DND-41 (cell line): ENCODE data around the gene DENND4B.

Source experiments
- ATAC-seq: fragments of 200-7000 bp; cut with Tn5 transposase; 3 replicates; pipeline ENCODE4 v1.9.1; 2021; ENCODE audit warnings: low read depth; ENCODE audit not compliant: insufficient read depth
- DNase-seq: peaks from one replicate; pipeline ENCODE4 v3.0.0-alpha.2; 2020
- H2AFZ ChIP-seq: 2 replicates; pipeline ENCODE4 v1.6.0; 2012; ENCODE audit warnings: low read depth, low read length
- H3K27ac ChIP-seq: 2 replicates; pipeline ENCODE4 v1.5.1; 2012; ENCODE audit warnings: low read length, inconsistent platforms
- H3K27me3 ChIP-seq: fragments of 200-600 bp; sonication (generic); 2 replicates; pipeline ENCODE4 v1.6.0; 2012; ENCODE audit warnings: low read length, mild to moderate bottlenecking, inconsistent platforms; ENCODE audit not compliant: insufficient read depth, poor library complexity
- H3K36me3 ChIP-seq: 2 replicates; pipeline ENCODE4 v1.5.1; 2012; ENCODE audit warnings: low read length, inconsistent platforms; ENCODE audit not compliant: insufficient read depth
- H3K4me1 ChIP-seq: 2 replicates; pipeline ENCODE4 v1.5.1; 2012; ENCODE audit warnings: mild to moderate bottlenecking, low read length; ENCODE audit not compliant: insufficient read depth
- H3K4me2 ChIP-seq: 2 replicates; pipeline ENCODE4 v1.6.0; 2012; ENCODE audit warnings: mild to moderate bottlenecking, moderate library complexity, low read length, inconsistent platforms; ENCODE audit not compliant: insufficient read depth
- H3K4me3 ChIP-seq, 2 experiments: fragments of 200-600 bp in 1 of 2; shearing (Covaris generic) in 1 of 2; 2 replicates each; pipeline ENCODE4 v1.5.1; 2012 to 2016; ENCODE audit warnings: inconsistent platforms in 2 of 2, low read length in 2 of 2, mild to moderate bottlenecking in 2 of 2, low read depth in 1 of 2, moderate library complexity in 1 of 2
- H3K79me2 ChIP-seq: 2 replicates; pipeline ENCODE4 v1.6.0; 2012; ENCODE audit warnings: low read length, inconsistent platforms; ENCODE audit not compliant: insufficient read depth
- H3K9ac ChIP-seq: 2 replicates; pipeline ENCODE4 v1.6.0; 2012; ENCODE audit warnings: low read depth, mild to moderate bottlenecking, inconsistent platforms, low read length, moderate library complexity
- H3K9me3 ChIP-seq: 2 replicates; pipeline ENCODE4 v1.5.1; 2012; ENCODE audit warnings: low read length, moderate library complexity, mild to moderate bottlenecking, inconsistent platforms; ENCODE audit not compliant: insufficient read depth, severe bottlenecking
- H4K20me1 ChIP-seq: 2 replicates; pipeline ENCODE4 v1.6.0; 2012; ENCODE audit warnings: low read length; ENCODE audit not compliant: insufficient read depth
- EZH2 ChIP-seq: IDR thresholded peaks from 3 replicates; pipeline ENCODE4 v1.6.1; 2012; ENCODE audit warnings: borderline replicate concordance, low read depth, mild to moderate bottlenecking, moderate library complexity, low read length, inconsistent platforms; ENCODE audit not compliant: severe bottlenecking
- TF ChIP-seq, protein P1 (sequence below): IDR thresholded peaks from 2 replicates; pipeline ENCODE4 v1.5.1; 2012; ENCODE audit warnings: borderline replicate concordance, low read length, moderate library complexity, mild to moderate bottlenecking; ENCODE audit not compliant: poor library complexity, severe bottlenecking; ENCODE audit errors: extremely low read depth

DENND4B gene

DNA sequence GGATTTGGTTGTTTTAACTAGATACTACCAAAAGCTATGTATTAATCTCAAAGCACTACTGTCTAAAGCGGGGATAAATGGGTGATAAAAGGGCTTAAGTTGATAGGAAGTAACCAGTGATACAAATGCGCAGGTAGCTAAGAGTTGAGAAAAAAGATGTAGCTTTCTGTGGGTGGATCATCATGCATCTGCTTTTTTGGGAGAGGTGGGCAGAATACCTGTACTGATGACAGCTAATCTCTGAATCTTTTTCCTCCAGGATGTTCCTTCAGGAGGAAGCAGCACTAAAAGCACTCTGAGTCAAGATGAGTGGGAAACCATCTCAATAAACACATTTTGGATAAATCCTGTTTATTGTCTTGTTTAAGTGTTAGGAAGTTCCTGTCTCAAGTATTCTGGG is 45.3 kb upstream of the DENND4B start:
- Histone ChIP-seq H3K9me3 (no peaks in the 10 kb centered on the region), H3K9ac (peak overlapping the region; percentile 63), H2AFZ (no peak overlapping the region), H4K20me1 (peaks cover 10% of the 10 kb centered on the region; the same call in 1 of the 2 replicates), H3K79me2 (peaks cover 22% of the 10 kb centered on the region), H3K4me1 (peaks cover 34% of the 10 kb centered on the region), H3K36me3 (peaks cover 45% of the 10 kb centered on the region), H3K4me3 (peak overlapping the region; percentile 53 to 66; a peak in 3 of 4 replicates), H3K4me2 (peak overlapping the region; percentile 68), H3K27ac (peak overlapping the region; percentile 86; the same call in 1 of the 2 replicates), H3K27me3 (no peaks in the 10 kb centered on the region)
- DNase-seq = no peak
- TF ChIP-seq EZH2 = no peak
- TF ChIP-seq, protein P1, sequence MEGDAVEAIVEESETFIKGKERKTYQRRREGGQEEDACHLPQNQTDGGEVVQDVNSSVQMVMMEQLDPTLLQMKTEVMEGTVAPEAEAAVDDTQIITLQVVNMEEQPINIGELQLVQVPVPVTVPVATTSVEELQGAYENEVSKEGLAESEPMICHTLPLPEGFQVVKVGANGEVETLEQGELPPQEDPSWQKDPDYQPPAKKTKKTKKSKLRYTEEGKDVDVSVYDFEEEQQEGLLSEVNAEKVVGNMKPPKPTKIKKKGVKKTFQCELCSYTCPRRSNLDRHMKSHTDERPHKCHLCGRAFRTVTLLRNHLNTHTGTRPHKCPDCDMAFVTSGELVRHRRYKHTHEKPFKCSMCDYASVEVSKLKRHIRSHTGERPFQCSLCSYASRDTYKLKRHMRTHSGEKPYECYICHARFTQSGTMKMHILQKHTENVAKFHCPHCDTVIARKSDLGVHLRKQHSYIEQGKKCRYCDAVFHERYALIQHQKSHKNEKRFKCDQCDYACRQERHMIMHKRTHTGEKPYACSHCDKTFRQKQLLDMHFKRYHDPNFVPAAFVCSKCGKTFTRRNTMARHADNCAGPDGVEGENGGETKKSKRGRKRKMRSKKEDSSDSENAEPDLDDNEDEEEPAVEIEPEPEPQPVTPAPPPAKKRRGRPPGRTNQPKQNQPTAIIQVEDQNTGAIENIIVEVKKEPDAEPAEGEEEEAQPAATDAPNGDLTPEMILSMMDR = no peak
- no peak for ATAC-seq

DNA sequence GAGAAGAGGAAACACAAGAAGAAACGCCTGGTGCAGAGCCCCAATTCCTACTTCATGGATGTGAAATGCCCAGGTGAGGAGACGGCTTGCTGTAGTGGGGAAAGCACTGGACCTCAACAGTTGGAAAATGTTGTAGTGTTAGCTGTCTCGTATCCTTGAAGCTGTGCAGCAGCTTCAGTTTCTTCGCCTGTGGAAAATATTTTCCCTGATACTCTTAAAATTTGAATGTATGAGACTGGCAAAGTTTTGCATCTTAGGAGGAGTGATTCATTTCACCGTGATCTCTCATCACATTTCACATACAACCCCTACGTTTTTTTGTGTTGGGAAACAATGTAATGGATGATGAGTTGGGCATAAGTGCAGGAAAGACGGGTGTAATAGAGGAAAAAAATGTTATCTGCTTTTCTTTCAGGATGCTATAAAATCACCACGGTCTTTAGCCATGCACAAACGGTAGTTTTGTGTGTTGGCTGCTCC is 44.7 kb upstream of the DENND4B start:
- no peak for ATAC-seq
- Histone ChIP-seq H3K27ac (peak overlapping the region; percentile 86), H3K9me3 (no peaks in the 10 kb centered on the region), H3K36me3 (peaks cover 45% of the 10 kb centered on the region), H3K4me1 (peaks cover 39% of the 10 kb centered on the region), H4K20me1 (peaks cover 10% of the 10 kb centered on the region; the same call in 1 of the 2 replicates), H3K4me3 (peak overlapping the region; percentile 53 to 66), H3K79me2 (peaks cover 22% of the 10 kb centered on the region), H3K4me2 (peak overlapping the region; percentile 68), H3K9ac (peak overlapping the region; percentile 63), H2AFZ (0 out of 2 replicates have a peak overlapping the region, but pooled peaks have one; percentile 67), H3K27me3 (no peaks in the 10 kb centered on the region)
- DNase-seq = no peak
- TF ChIP-seq EZH2 = no peak
- TF ChIP-seq, protein P1 = no peak

DNA sequence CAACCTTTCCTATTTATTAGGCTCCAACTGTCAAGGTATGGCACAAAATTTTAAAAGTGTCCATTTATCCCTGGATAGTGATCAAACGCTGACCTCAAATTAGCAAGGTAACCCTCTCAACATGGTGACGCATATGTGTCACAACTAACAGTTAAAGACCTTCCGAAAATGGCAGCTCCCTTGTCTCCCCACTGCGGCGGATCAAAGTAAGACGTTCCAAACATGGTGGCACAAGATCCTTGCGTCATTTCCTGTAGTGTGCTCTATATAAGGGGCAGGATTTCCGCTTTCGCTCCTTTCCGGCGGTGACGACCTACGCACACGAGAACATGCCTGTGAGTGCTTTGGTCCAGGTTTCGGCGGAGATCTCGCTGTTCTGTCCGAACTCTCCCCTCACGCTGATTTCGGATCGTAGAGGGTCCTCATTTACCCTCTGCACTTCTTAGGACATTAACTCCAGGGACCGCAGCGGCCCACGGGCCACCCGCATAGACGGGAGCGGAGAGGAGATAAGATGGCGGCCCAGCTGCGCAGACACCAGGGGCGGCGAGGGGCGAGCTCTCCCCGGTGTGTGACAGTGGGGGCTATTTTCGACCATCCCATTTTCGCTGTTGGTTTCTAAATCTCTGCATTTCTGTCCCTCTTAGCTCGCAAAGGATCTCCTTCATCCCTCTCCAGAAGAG is 44.1 kb upstream of the DENND4B start, which contains the start of gene RPS27:
Gene RPS27 (plus strand): TSS at position 295 of the 683 bp plus-strand sequence. CDS start 35 bp downstream, at position 330.
- H3K4me3 ChIP-seq = peak within 1 kb of the TSS; percentile 53 to 66
- TF ChIP-seq, protein P1 = no peak
- TF ChIP-seq EZH2 = no peak
- peak within 1 kb of the TSS; percentile 63 for H3K9ac ChIP-seq
- DNase-seq = peak; percentile 95
- no peaks in the 10 kb centered on the region for H3K27me3 ChIP-seq
- no peaks in the 10 kb centered on the region for H3K9me3 ChIP-seq
- peak within 1 kb of the TSS; percentile 68 for H3K4me2 ChIP-seq
- peaks cover 44% of the 10 kb centered on the region for H3K36me3 ChIP-seq
- peaks cover 22% of the 10 kb centered on the region for H3K79me2 ChIP-seq
- H4K20me1 ChIP-seq = peaks cover 10% of the 10 kb centered on the region; the same call in 1 of the 2 replicates
- peaks cover 41% of the 10 kb centered on the region for H3K4me1 ChIP-seq
- ATAC-seq = peak; percentile 83
- peak within 1 kb of the TSS; percentile 86 for H3K27ac ChIP-seq
- peak within 1 kb of the TSS; percentile 82 for H2AFZ ChIP-seq
